Measurements from ENCODE around the gene CD58. TPM values are rescaled to one million over a fixed set of nuclear protein-coding genes. Genes with fewer than 3 reads are reported as not detected.

CD58 gene
- total and polyA plus RNA-seq, 4 experiments from 2014 or later: 25.2 to 61.3 (median 44.5) TPM

GRCh38 chr1:116476321-116476720 lies 94.5 kb downstream of the CD58 start:
- H3K4me3 Mint-ChIP-seq: no peak overlapping the region
- no peak overlapping the region for H3K27ac Mint-ChIP-seq
- Histone ChIP-seq H3K4me3 (ENCODE audit: low read length in 2 of 2) (no peak overlapping the region), H3K27me3 (ENCODE audit: insufficient read depth, low read length) (no peaks in the 10 kb centered on the region), H3K4me1 (ENCODE audit: insufficient read depth, low read length) (no peaks in the 10 kb centered on the region), H3K36me3 (ENCODE audit: insufficient read depth, low read length) (no peaks in the 10 kb centered on the region), H3K9me3 (ENCODE audit: control insufficient read depth in 1 of 2, low read length in 2 of 2) (no peaks in the 10 kb centered on the region), H3K27ac (ENCODE audit: low read depth, low read length) (no peak overlapping the region)
- DNase-seq: no peak
- intact Hi-C loops (cut with micrococcal nuclease): no loop called here
- no peaks in the 10 kb centered on the region for H3K27me3 Mint-ChIP-seq
- POLR2A ChIA-PET (ENCODE audit: partially characterized antibody): no interaction called here
- H3K4me1 Mint-ChIP-seq: peaks cover 0 to 2% (median 0%) of the 10 kb centered on the region in 4 donors
- H3K36me3 Mint-ChIP-seq: peaks cover 0 to 4% of the 10 kb centered on the region in 2 donors
- CTCF ChIA-PET (ENCODE audit: partially characterized antibody): interaction anchor here (1.9 to 2.1 kb wide), 2 partner anchors 9 to 337 kb away, joined by 10 to 13 read pairs; no protein-coding TSS in a partner anchor
- peaks cover 0 to 2% (median 0%) of the 10 kb centered on the region in 8 donors for H3K9me3 Mint-ChIP-seq

- intact Hi-C loops (cut with micrococcal nuclease): no loop called here
- Mint-ChIP-seq H3K36me3 (peaks cover 0 to 4% of the 10 kb centered on the region in 2 donors), H3K4me1 (peaks cover 0 to 2% (median 0%) of the 10 kb centered on the region in 4 donors), H3K27me3 (no peaks in the 10 kb centered on the region), H3K4me3 (no peak overlapping the region), H3K9me3 (peaks cover 0 to 3% (median 0%) of the 10 kb centered on the region in 8 donors), H3K27ac (no peak overlapping the region)
- Histone ChIP-seq H3K27me3 (ENCODE audit: insufficient read depth, low read length) (no peaks in the 10 kb centered on the region), H3K4me1 (ENCODE audit: insufficient read depth, low read length) (no peaks in the 10 kb centered on the region), H3K4me3 (ENCODE audit: low read length in 2 of 2) (no peak overlapping the region), H3K27ac (ENCODE audit: low read depth, low read length) (no peak overlapping the region), H3K36me3 (ENCODE audit: insufficient read depth, low read length) (no peaks in the 10 kb centered on the region), H3K9me3 (ENCODE audit: control insufficient read depth in 1 of 2, low read length in 2 of 2) (no peaks in the 10 kb centered on the region)
- no peak for DNase-seq
- POLR2A ChIA-PET (ENCODE audit: partially characterized antibody): no interaction called here
- CTCF ChIA-PET (ENCODE audit: partially characterized antibody): interaction anchor here (1.5 to 2.1 kb wide), 3 partner anchors 10 to 336 kb away, joined by 4 to 13 read pairs (median 10); no protein-coding TSS in a partner anchor
Measured at GRCh38 chr1:116475850-116476218, 95.0 kb downstream of the CD58 start.

- H3K27ac ChIP-seq (ENCODE audit: low read depth, low read length): no peak overlapping the region
- Mint-ChIP-seq H3K4me3 (no peak overlapping the region), H3K27me3 (no peaks in the 10 kb centered on the region), H3K9me3 (peaks cover 0 to 3% (median 0%) of the 10 kb centered on the region in 8 donors), H3K4me1 (peaks cover 0 to 2% (median 0%) of the 10 kb centered on the region in 4 donors), H3K36me3 (peaks cover 0 to 4% of the 10 kb centered on the region in 2 donors), H3K27ac (no peak overlapping the region)
- DNase-seq: no peak
- ChIA-PET POLR2A (ENCODE audit: partially characterized antibody) (no interaction called here), CTCF (ENCODE audit: partially characterized antibody) (interaction anchor here (1.0 to 1.5 kb wide), 3 partner anchors 10 to 336 kb away, joined by 3 to 18 read pairs (median 4); no protein-coding TSS in a partner anchor)
- H3K4me3 ChIP-seq (ENCODE audit: low read length in 2 of 2): no peak overlapping the region
- intact Hi-C loops (cut with micrococcal nuclease): no loop called here
- no peaks in the 10 kb centered on the region for H3K4me1 ChIP-seq (ENCODE audit: insufficient read depth, low read length)
- H3K27me3 ChIP-seq (ENCODE audit: insufficient read depth, low read length): no peaks in the 10 kb centered on the region
- H3K36me3 ChIP-seq (ENCODE audit: insufficient read depth, low read length): no peaks in the 10 kb centered on the region
- H3K9me3 ChIP-seq (ENCODE audit: control insufficient read depth in 1 of 2, low read length in 2 of 2): no peaks in the 10 kb centered on the region
Measured at GRCh38 chr1:116474921-116475849, 95.6 kb downstream of the CD58 start.

GRCh38 chr1:116472431-116472961 lies 98.3 kb downstream of the CD58 start:
- intact Hi-C loops (cut with micrococcal nuclease): no loop called here
- no peaks in the 10 kb centered on the region for H3K27me3 Mint-ChIP-seq
- no peak overlapping the region for H3K4me3 Mint-ChIP-seq
- H3K4me1 Mint-ChIP-seq: no peaks in the 10 kb centered on the region
- ChIA-PET CTCF (ENCODE audit: partially characterized antibody) (interaction anchor here (1.3 kb wide), 1 partner anchor 13 kb away, joined by 7 read pairs; no protein-coding TSS in a partner anchor), POLR2A (ENCODE audit: partially characterized antibody) (no interaction called here)
- no peaks in the 10 kb centered on the region for H3K36me3 Mint-ChIP-seq
- no peaks in the 10 kb centered on the region for H3K4me1 ChIP-seq (ENCODE audit: insufficient read depth, low read length)
- no peak overlapping the region for H3K27ac ChIP-seq (ENCODE audit: low read depth, low read length)
- no peak for DNase-seq
- no peaks in the 10 kb centered on the region for H3K27me3 ChIP-seq (ENCODE audit: insufficient read depth, low read length)
- peaks cover 0 to 1% (median 0%) of the 10 kb centered on the region in 8 donors for H3K9me3 Mint-ChIP-seq
- no peak overlapping the region for H3K4me3 ChIP-seq (ENCODE audit: low read length in 2 of 2)
- H3K27ac Mint-ChIP-seq: no peak overlapping the region
- H3K36me3 ChIP-seq (ENCODE audit: insufficient read depth, low read length): no peaks in the 10 kb centered on the region
- no peaks in the 10 kb centered on the region for H3K9me3 ChIP-seq (ENCODE audit: control insufficient read depth in 1 of 2, low read length in 2 of 2)

- POLR2A ChIA-PET (ENCODE audit: partially characterized antibody): no interaction called here
- no peak for DNase-seq
Measured at GRCh38 chr1:116471241-116471640, 99.6 kb downstream of the CD58 start.

GRCh38 chr1:116470671-116471070 lies 100.2 kb downstream of the CD58 start:
- no peak overlapping the region for H3K4me3 ChIP-seq (ENCODE audit: low read length in 2 of 2)
- Mint-ChIP-seq H3K4me1 (no peaks in the 10 kb centered on the region), H3K27me3 (peaks cover 0 to 3% of the 10 kb centered on the region in 2 donors), H3K27ac (no peak overlapping the region), H3K36me3 (peaks cover 0 to 8% of the 10 kb centered on the region in 2 donors), H3K4me3 (no peak overlapping the region), H3K9me3 (peaks cover 0 to 3% (median 0%) of the 10 kb centered on the region in 8 donors)
- H3K36me3 ChIP-seq (ENCODE audit: insufficient read depth, low read length): no peaks in the 10 kb centered on the region
- intact Hi-C loops (cut with micrococcal nuclease): no loop called here
- no peaks in the 10 kb centered on the region for H3K4me1 ChIP-seq (ENCODE audit: insufficient read depth, low read length)
- POLR2A ChIA-PET (ENCODE audit: partially characterized antibody): no interaction called here
- H3K27me3 ChIP-seq (ENCODE audit: insufficient read depth, low read length): no peaks in the 10 kb centered on the region
- H3K9me3 ChIP-seq (ENCODE audit: control insufficient read depth in 1 of 2, low read length in 2 of 2): no peaks in the 10 kb centered on the region
- H3K27ac ChIP-seq (ENCODE audit: low read depth, low read length): no peak overlapping the region
- DNase-seq: no peak
- CTCF ChIA-PET (ENCODE audit: partially characterized antibody): no interaction called here

More at GRCh38 chr1:116471241-116471640, 99.6 kb downstream of the CD58 start:
- H3K27ac ChIP-seq (ENCODE audit: low read depth, low read length): no peak overlapping the region
- no peaks in the 10 kb centered on the region for H3K9me3 ChIP-seq (ENCODE audit: control insufficient read depth in 1 of 2, low read length in 2 of 2)
- no peak overlapping the region for H3K4me3 Mint-ChIP-seq
- no peak overlapping the region for H3K27ac Mint-ChIP-seq
- CTCF ChIA-PET (ENCODE audit: partially characterized antibody): no interaction called here
- peaks cover 0 to 3% of the 10 kb centered on the region in 2 donors for H3K27me3 Mint-ChIP-seq
- intact Hi-C loops (cut with micrococcal nuclease): no loop called here
- no peaks in the 10 kb centered on the region for H3K36me3 ChIP-seq (ENCODE audit: insufficient read depth, low read length)
- no peak overlapping the region for H3K4me3 ChIP-seq (ENCODE audit: low read length in 2 of 2)
- H3K4me1 Mint-ChIP-seq: no peaks in the 10 kb centered on the region
- H3K36me3 Mint-ChIP-seq: peaks cover 0 to 5% of the 10 kb centered on the region in 2 donors
- peaks cover 0 to 3% (median 0%) of the 10 kb centered on the region in 8 donors for H3K9me3 Mint-ChIP-seq
- no peaks in the 10 kb centered on the region for H3K27me3 ChIP-seq (ENCODE audit: insufficient read depth, low read length)
- no peaks in the 10 kb centered on the region for H3K4me1 ChIP-seq (ENCODE audit: insufficient read depth, low read length)

GRCh38 chr1:116466810-116467557 lies 103.8 kb downstream of the CD58 start:
- Histone ChIP-seq H3K27ac (ENCODE audit: low read depth, low read length) (no peak overlapping the region), H3K36me3 (ENCODE audit: insufficient read depth, low read length) (no peaks in the 10 kb centered on the region), H3K4me3 (ENCODE audit: low read length in 2 of 2) (no peak overlapping the region), H3K4me1 (ENCODE audit: insufficient read depth, low read length) (no peaks in the 10 kb centered on the region), H3K27me3 (ENCODE audit: insufficient read depth, low read length) (no peaks in the 10 kb centered on the region), H3K9me3 (ENCODE audit: control insufficient read depth in 1 of 2, low read length in 2 of 2) (no peaks in the 10 kb centered on the region)
- DNase-seq: no peak
- Mint-ChIP-seq H3K4me3 (no peak overlapping the region), H3K36me3 (peaks cover 0 to 10% of the 10 kb centered on the region in 2 donors), H3K9me3 (peaks cover 0 to 3% (median 0%) of the 10 kb centered on the region in 8 donors), H3K27me3 (peaks cover 0 to 4% of the 10 kb centered on the region in 2 donors), H3K4me1 (no peaks in the 10 kb centered on the region), H3K27ac (no peak overlapping the region)
- POLR2A ChIA-PET (ENCODE audit: partially characterized antibody): no interaction called here
- CTCF ChIA-PET (ENCODE audit: partially characterized antibody): interaction anchor here (1.2 kb wide), 1 partner anchor 10 kb away, joined by 3 read pairs; no protein-coding TSS in a partner anchor
- intact Hi-C loops (cut with micrococcal nuclease): no loop called here

Data from CD4-positive, alpha-beta memory T cell (primary cell).